GM23338 (cell line): Measurements from ENCODE around the gene TENT5C. TPM values are rescaled to one million over a fixed set of nuclear protein-coding genes. Genes with fewer than 3 reads are reported as not detected.

Source experiments
- ATAC-seq: fragments of 200-7000 bp; cut with Tn5 transposase; 3 replicates; pipeline ENCODE4 v1.9.1; 2020
- DNase-seq: peaks from one replicate; pipeline ENCODE4 v3.0.0-alpha.2; 2015; ENCODE audit warnings: low spot score
- H2AFZ ChIP-seq: fragments of 200-600 bp; sonication (generic); 2 replicates; pipeline ENCODE4 v1.8.0; 2016; ENCODE audit warnings: antibody characterized with exemption, mild to moderate bottlenecking, moderate library complexity
- H3F3A ChIP-seq: fragments of 200-600 bp; sonication (generic); replicated peaks from 2 replicates; pipeline ENCODE4 v1.8.0; 2017; ENCODE audit warnings: antibody characterized with exemption, mixed run types, low read depth
- H3K27ac ChIP-seq: fragments of 200-600 bp; sonication (generic); 2 replicates; pipeline ENCODE4 v1.6.1; 2016; ENCODE audit warnings: low read depth
- H3K27me3 ChIP-seq: fragments of 200-600 bp; sonication (generic); 2 replicates; pipeline ENCODE4 v1.8.0; 2016; ENCODE audit warnings: mild to moderate bottlenecking, mixed run types, moderate library complexity; ENCODE audit not compliant: insufficient read depth
- H3K36me3 ChIP-seq: fragments of 200-600 bp; sonication (generic); 2 replicates; pipeline ENCODE4 v1.8.0; 2016; ENCODE audit warnings: mild to moderate bottlenecking; ENCODE audit not compliant: insufficient read depth
- H3K4me1 ChIP-seq: fragments of 200-600 bp; sonication (generic); 2 replicates; pipeline ENCODE4 v1.8.0; 2016; ENCODE audit warnings: mild to moderate bottlenecking, moderate library complexity; ENCODE audit not compliant: insufficient read depth
- H3K4me2 ChIP-seq: fragments of 200-600 bp; sonication (generic); 2 replicates; pipeline ENCODE4 v1.7.1; 2017; ENCODE audit warnings: mixed run types
- H3K4me3 ChIP-seq: fragments of 200-600 bp; sonication (generic); 2 replicates; pipeline ENCODE4 v1.6.1; 2016; ENCODE audit warnings: mixed run types
- H3K79me2 ChIP-seq: fragments of 200-600 bp; sonication (generic); replicated peaks from 2 replicates; pipeline ENCODE4 v1.8.0; 2017; ENCODE audit warnings: mild to moderate bottlenecking; ENCODE audit not compliant: insufficient read depth
- H3K9me2 ChIP-seq: fragments of 200-600 bp; sonication (generic); 2 replicates; pipeline ENCODE4 v1.8.0; 2017; ENCODE audit not compliant: insufficient read depth
- H4K20me1 ChIP-seq: fragments of 200-600 bp; sonication (generic); replicated peaks from 2 replicates; pipeline ENCODE4 v1.8.0; 2017; ENCODE audit warnings: mild to moderate bottlenecking; ENCODE audit not compliant: insufficient read depth
- H3K27ac Mint-ChIP-seq: 2 replicates; pipeline ENCODE4 v1.8.0; 2020; ENCODE audit warnings: inconsistent platforms, mild to moderate bottlenecking, moderate library complexity, mixed read lengths
- H3K27me3 Mint-ChIP-seq: 3 replicates; pipeline ENCODE4 v1.8.0; 2022; ENCODE audit warnings: low read depth, mild to moderate bottlenecking, moderate library complexity, mixed read lengths, inconsistent platforms; ENCODE audit not compliant: insufficient read depth, poor library complexity
- H3K36me3 Mint-ChIP-seq: 3 replicates; pipeline ENCODE4 v1.8.0; 2021; ENCODE audit warnings: low read depth, mild to moderate bottlenecking, inconsistent platforms, moderate library complexity, mixed read lengths
- H3K4me1 Mint-ChIP-seq: 3 replicates; pipeline ENCODE4 v1.8.0; 2020; ENCODE audit warnings: mild to moderate bottlenecking, inconsistent platforms, mixed read lengths
- H3K4me3 Mint-ChIP-seq: 3 replicates; pipeline ENCODE4 v1.8.0; 2021; ENCODE audit warnings: moderate library complexity, mild to moderate bottlenecking, inconsistent platforms, mixed read lengths
- H3K9me3 Mint-ChIP-seq: 3 replicates; pipeline ENCODE4 v1.8.0; 2020; ENCODE audit warnings: moderate library complexity, mild to moderate bottlenecking, inconsistent platforms, mixed read lengths
- CREB1 ChIP-seq: fragments of 250-450 bp; sonication (Bioruptor Pico); IDR thresholded peaks from 2 replicates; pipeline ENCODE4 v1.5.0; 2020; ENCODE audit warnings: low read depth, mild to moderate bottlenecking, moderate library complexity
- EZH2 ChIP-seq: fragments of 200-600 bp; sonication (generic); IDR thresholded peaks from one replicate; pipeline ENCODE4 v1.8.0; 2017; ENCODE audit warnings: antibody characterized with exemption, mild to moderate bottlenecking, low read depth; ENCODE audit not compliant: unreplicated experiment
- EZH2phosphoT487 ChIP-seq: fragments of 200-600 bp; sonication (generic); IDR thresholded peaks from one replicate; pipeline ENCODE4 v1.8.1; 2018; ENCODE audit warnings: antibody characterized with exemption; ENCODE audit not compliant: unreplicated experiment
- JUNB ChIP-seq: IDR thresholded peaks from one replicate; pipeline ENCODE4 v1.6.1; 2016; ENCODE audit warnings: antibody characterized with exemption; ENCODE audit not compliant: unreplicated experiment
- NANOG ChIP-seq: IDR thresholded peaks from 2 replicates; pipeline ENCODE4 v1.6.1; 2016; ENCODE audit warnings: antibody characterized with exemption, borderline replicate concordance
- POLR2AphosphoS5 ChIP-seq: IDR thresholded peaks from 2 replicates; pipeline ENCODE4 v1.6.1; 2016; ENCODE audit warnings: antibody characterized with exemption, low read depth
- STAT1 ChIP-seq: IDR thresholded peaks from one replicate; pipeline ENCODE4 v1.6.1; 2016; ENCODE audit warnings: antibody characterized with exemption; ENCODE audit not compliant: unreplicated experiment
- ZNF114 ChIP-seq: fragments of 250-450 bp; sonication (Bioruptor Pico); IDR thresholded peaks from 2 replicates; pipeline ENCODE4 v1.5.0; 2020; ENCODE audit warnings: mild to moderate bottlenecking, moderate library complexity
- ZNF331 ChIP-seq: fragments of 250-450 bp; sonication (Bioruptor Pico); IDR thresholded peaks from 2 replicates; pipeline ENCODE4 v1.5.0; 2020; ENCODE audit warnings: low read depth, mild to moderate bottlenecking, moderate library complexity
- polyA plus RNA-seq: library from polyadenylated mRNA; unstranded; fragments of >200 nt; fragmentation: Nextera tagmentation; extraction: Ambion mirVana; gene quantifications from 2 replicates; pipeline ENCODE4 v1.2.1, GENCODE V29; 2016
- total RNA-seq: library from RNA; depleted of rRNA; stranded (reverse); fragments of >200 nt; shearing (Covaris generic); gene quantifications from 2 replicates; pipeline ENCODE4 v1.2.3, GENCODE V29; 2014
- TF ChIP-seq, protein P1 (sequence below): IDR thresholded peaks from 2 replicates; pipeline ENCODE4 v1.6.1; 2016; ENCODE audit warnings: antibody characterized with exemption
- TF ChIP-seq, protein P2 (sequence below), 2 experiments: fragments of 200-600 bp in 1 of 2; sonication (generic) in 1 of 2; conservative IDR thresholded peaks; 2 replicates each; pipeline versions ENCODE4 v1.5.1 to v1.6.1; 2016 to 2017; ENCODE audit warnings: antibody characterized with exemption in 2 of 2, low read depth in 2 of 2, mild to moderate bottlenecking in 2 of 2, moderate library complexity in 1 of 2
- TF ChIP-seq, protein P3 (sequence below): IDR thresholded peaks from one replicate; pipeline ENCODE4 v1.6.1; 2018; ENCODE audit warnings: antibody characterized with exemption; ENCODE audit not compliant: unreplicated experiment
- TF ChIP-seq, protein P4 (sequence below): fragments of 250-450 bp; sonication (Bioruptor Pico); IDR thresholded peaks from 2 replicates; pipeline ENCODE4 v1.5.0; 2020; ENCODE audit warnings: mild to moderate bottlenecking, moderate library complexity

Gene TENT5C
- total and polyA plus RNA-seq, 2 experiments from 2014 or later: 0.23 to 0.80 TPM

DNA sequence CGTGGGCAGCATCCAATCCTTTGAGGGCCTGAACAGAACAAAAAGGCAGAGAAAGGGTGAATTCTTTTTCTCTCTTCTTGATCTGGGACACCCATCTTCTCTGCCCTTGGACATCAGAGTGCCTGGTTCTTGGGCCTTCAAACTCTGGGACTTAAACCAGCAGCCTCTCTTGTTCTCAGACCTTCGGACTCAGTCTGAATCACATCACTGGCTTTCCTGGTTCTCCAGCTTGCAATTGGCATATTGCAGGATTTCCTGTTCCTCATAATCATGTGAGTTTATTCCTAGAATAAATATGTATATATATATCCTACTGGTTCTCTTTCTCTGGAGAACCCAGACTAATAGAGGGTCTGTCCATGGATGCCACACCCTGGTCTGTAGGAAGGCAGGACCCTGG lies 16.3 kb upstream of the TENT5C start:
- H3K4me3 Mint-ChIP-seq: no peak overlapping the region
- Histone ChIP-seq H4K20me1 (no peaks in the 10 kb centered on the region), H3F3A (no peaks in the 10 kb centered on the region), H3K36me3 (no peaks in the 10 kb centered on the region), H3K4me2 (no peak overlapping the region), H3K4me3 (no peak overlapping the region), H3K27ac (no peak overlapping the region), H3K79me2 (no peaks in the 10 kb centered on the region), H3K27me3 (no peaks in the 10 kb centered on the region), H3K4me1 (no peaks in the 10 kb centered on the region), H2AFZ (no peak overlapping the region), H3K9me2 (no peaks in the 10 kb centered on the region)
- ATAC-seq (no peak), DNase-seq (no peak)
- no peak overlapping the region for H3K27ac Mint-ChIP-seq
- no peaks in the 10 kb centered on the region for H3K9me3 Mint-ChIP-seq
- H3K4me1 Mint-ChIP-seq: peaks cover 4% of the 10 kb centered on the region; the same call in 2 of the 3 replicates
- TF ChIP-seq, protein P1, sequence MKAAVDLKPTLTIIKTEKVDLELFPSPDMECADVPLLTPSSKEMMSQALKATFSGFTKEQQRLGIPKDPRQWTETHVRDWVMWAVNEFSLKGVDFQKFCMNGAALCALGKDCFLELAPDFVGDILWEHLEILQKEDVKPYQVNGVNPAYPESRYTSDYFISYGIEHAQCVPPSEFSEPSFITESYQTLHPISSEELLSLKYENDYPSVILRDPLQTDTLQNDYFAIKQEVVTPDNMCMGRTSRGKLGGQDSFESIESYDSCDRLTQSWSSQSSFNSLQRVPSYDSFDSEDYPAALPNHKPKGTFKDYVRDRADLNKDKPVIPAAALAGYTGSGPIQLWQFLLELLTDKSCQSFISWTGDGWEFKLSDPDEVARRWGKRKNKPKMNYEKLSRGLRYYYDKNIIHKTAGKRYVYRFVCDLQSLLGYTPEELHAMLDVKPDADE: no peak
- TF ChIP-seq EZH2phosphoT487 (no peak), CREB1 (CRISPR knock-in tag) (no peak), NANOG (no peak), STAT1 (no peak), JUNB (no peak), POLR2AphosphoS5 (no peak), EZH2 (no peak), ZNF331 (CRISPR knock-in tag) (no peak), ZNF114 (CRISPR knock-in tag) (no peak)
- TF ChIP-seq, protein P2, sequence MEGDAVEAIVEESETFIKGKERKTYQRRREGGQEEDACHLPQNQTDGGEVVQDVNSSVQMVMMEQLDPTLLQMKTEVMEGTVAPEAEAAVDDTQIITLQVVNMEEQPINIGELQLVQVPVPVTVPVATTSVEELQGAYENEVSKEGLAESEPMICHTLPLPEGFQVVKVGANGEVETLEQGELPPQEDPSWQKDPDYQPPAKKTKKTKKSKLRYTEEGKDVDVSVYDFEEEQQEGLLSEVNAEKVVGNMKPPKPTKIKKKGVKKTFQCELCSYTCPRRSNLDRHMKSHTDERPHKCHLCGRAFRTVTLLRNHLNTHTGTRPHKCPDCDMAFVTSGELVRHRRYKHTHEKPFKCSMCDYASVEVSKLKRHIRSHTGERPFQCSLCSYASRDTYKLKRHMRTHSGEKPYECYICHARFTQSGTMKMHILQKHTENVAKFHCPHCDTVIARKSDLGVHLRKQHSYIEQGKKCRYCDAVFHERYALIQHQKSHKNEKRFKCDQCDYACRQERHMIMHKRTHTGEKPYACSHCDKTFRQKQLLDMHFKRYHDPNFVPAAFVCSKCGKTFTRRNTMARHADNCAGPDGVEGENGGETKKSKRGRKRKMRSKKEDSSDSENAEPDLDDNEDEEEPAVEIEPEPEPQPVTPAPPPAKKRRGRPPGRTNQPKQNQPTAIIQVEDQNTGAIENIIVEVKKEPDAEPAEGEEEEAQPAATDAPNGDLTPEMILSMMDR (conservative IDR thresholded peaks at IDR 0.05; ENCODE audit: low read depth in 2 of 2): no peak
- TF ChIP-seq, protein P3, sequence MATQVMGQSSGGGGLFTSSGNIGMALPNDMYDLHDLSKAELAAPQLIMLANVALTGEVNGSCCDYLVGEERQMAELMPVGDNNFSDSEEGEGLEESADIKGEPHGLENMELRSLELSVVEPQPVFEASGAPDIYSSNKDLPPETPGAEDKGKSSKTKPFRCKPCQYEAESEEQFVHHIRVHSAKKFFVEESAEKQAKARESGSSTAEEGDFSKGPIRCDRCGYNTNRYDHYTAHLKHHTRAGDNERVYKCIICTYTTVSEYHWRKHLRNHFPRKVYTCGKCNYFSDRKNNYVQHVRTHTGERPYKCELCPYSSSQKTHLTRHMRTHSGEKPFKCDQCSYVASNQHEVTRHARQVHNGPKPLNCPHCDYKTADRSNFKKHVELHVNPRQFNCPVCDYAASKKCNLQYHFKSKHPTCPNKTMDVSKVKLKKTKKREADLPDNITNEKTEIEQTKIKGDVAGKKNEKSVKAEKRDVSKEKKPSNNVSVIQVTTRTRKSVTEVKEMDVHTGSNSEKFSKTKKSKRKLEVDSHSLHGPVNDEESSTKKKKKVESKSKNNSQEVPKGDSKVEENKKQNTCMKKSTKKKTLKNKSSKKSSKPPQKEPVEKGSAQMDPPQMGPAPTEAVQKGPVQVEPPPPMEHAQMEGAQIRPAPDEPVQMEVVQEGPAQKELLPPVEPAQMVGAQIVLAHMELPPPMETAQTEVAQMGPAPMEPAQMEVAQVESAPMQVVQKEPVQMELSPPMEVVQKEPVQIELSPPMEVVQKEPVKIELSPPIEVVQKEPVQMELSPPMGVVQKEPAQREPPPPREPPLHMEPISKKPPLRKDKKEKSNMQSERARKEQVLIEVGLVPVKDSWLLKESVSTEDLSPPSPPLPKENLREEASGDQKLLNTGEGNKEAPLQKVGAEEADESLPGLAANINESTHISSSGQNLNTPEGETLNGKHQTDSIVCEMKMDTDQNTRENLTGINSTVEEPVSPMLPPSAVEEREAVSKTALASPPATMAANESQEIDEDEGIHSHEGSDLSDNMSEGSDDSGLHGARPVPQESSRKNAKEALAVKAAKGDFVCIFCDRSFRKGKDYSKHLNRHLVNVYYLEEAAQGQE: no peak
- TF ChIP-seq, protein P4, sequence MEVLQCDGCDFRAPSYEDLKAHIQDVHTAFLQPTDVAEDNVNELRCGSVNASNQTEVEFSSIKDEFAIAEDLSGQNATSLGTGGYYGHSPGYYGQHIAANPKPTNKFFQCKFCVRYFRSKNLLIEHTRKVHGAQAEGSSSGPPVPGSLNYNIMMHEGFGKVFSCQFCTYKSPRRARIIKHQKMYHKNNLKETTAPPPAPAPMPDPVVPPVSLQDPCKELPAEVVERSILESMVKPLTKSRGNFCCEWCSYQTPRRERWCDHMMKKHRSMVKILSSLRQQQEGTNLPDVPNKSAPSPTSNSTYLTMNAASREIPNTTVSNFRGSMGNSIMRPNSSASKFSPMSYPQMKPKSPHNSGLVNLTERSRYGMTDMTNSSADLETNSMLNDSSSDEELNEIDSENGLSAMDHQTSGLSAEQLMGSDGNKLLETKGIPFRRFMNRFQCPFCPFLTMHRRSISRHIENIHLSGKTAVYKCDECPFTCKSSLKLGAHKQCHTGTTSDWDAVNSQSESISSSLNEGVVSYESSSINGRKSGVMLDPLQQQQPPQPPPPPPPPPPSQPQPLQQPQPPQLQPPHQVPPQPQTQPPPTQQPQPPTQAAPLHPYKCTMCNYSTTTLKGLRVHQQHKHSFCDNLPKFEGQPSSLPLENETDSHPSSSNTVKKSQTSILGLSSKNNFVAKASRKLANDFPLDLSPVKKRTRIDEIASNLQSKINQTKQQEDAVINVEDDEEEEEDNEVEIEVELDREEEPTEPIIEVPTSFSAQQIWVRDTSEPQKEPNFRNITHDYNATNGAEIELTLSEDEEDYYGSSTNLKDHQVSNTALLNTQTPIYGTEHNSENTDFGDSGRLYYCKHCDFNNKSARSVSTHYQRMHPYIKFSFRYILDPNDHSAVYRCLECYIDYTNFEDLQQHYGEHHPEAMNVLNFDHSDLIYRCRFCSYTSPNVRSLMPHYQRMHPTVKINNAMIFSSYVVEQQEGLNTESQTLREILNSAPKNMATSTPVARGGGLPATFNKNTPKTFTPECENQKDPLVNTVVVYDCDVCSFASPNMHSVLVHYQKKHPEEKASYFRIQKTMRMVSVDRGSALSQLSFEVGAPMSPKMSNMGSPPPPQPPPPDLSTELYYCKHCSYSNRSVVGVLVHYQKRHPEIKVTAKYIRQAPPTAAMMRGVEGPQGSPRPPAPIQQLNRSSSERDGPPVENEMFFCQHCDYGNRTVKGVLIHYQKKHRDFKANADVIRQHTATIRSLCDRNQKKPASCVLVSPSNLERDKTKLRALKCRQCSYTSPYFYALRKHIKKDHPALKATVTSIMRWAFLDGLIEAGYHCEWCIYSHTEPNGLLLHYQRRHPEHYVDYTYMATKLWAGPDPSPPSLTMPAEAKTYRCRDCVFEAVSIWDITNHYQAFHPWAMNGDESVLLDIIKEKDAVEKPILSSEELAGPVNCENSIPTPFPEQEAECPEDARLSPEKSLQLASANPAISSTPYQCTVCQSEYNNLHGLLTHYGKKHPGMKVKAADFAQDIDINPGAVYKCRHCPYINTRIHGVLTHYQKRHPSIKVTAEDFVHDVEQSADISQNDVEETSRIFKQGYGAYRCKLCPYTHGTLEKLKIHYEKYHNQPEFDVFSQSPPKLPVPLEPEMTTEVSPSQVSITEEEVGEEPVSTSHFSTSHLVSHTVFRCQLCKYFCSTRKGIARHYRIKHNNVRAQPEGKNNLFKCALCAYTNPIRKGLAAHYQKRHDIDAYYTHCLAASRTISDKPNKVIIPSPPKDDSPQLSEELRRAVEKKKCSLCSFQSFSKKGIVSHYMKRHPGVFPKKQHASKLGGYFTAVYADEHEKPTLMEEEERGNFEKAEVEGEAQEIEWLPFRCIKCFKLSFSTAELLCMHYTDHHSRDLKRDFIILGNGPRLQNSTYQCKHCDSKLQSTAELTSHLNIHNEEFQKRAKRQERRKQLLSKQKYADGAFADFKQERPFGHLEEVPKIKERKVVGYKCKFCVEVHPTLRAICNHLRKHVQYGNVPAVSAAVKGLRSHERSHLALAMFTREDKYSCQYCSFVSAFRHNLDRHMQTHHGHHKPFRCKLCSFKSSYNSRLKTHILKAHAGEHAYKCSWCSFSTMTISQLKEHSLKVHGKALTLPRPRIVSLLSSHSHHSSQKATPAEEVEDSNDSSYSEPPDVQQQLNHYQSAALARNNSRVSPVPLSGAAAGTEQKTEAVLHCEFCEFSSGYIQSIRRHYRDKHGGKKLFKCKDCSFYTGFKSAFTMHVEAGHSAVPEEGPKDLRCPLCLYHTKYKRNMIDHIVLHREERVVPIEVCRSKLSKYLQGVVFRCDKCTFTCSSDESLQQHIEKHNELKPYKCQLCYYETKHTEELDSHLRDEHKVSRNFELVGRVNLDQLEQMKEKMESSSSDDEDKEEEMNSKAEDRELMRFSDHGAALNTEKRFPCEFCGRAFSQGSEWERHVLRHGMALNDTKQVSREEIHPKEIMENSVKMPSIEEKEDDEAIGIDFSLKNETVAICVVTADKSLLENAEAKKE (CRISPR knock-in tag): no peak
- H3K36me3 Mint-ChIP-seq: no peaks in the 10 kb centered on the region
- H3K27me3 Mint-ChIP-seq: peaks cover 6% of the 10 kb centered on the region
